Measurements from ENCODE around the gene ZNF609.

ZNF609 gene

DNA sequence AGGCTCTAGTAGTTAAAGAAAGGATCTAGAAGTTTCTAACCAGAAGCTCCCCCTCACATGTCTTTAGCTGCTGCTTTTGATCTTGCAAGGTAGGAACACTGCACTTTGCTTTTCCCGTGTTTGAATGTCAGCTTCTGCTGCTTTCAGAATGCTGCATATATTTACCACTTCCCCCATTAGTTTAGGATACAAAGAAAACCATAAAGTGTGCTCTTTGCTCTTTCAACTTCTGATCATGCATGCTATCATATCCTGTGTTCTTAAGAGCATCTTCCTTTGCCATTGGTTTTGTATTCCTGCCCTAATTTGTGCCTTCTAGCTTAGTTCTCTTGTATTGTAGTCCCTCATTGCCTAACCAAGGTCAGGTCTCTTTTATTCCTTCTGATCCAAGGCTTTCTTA is 43.3 kb downstream of the ZNF609 start:
- no peak for DNase-seq (ENCODE audit: low spot score)

GRCh38 chr15:64507293-64507802 is 47.0 kb downstream of the ZNF609 start:
- DNase-seq (ENCODE audit: low spot score), result peak; percentile 72

- DNase-seq (ENCODE audit: low spot score), result no peak
These were observed 47.5 kb downstream of the ZNF609 start for GRCh38 chr15:64507845-64508244.

GRCh38 chr15:64513823-64514222 is 53.4 kb downstream of the ZNF609 start:
- no peak for DNase-seq (ENCODE audit: low spot score)

- no peak for DNase-seq (ENCODE audit: low spot score)
These were observed 54.8 kb downstream of the ZNF609 start for GRCh38 chr15:64515196-64515595.

- no peak for DNase-seq (ENCODE audit: low spot score)
These were observed 55.4 kb downstream of the ZNF609 start for GRCh38 chr15:64515825-64516224.

- DNase-seq (ENCODE audit: low spot score), result no peak
These were observed 59.5 kb downstream of the ZNF609 start for GRCh38 chr15:64519897-64520296.

GRCh38 chr15:64521201-64521600 is 60.8 kb downstream of the ZNF609 start:
- DNase-seq (ENCODE audit: low spot score), result no peak

- peak; percentile 40 for DNase-seq (ENCODE audit: low spot score)
These were observed 61.4 kb downstream of the ZNF609 start for GRCh38 chr15:64521726-64522164.

- no peak for DNase-seq (ENCODE audit: low spot score)
These were observed 61.9 kb downstream of the ZNF609 start for GRCh38 chr15:64522226-64522823.

DNA sequence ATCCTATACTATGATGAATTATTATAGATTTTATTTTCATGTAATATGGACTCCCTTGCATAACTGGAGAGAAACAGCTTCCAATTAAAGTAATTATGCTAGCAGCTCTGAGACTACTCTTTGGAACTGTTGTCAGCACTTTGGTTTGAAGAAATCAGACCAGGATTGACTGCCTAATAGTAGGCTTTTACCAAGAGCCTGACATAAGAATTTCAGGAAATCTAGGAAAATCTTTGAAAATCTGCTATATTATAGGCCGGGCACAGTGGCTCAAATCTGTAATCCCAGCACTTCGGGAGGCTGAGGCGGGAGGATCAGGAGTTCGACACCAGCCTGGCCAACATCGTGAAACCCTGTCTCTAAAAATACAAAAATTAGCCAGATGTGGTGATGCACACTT is 62.9 kb downstream of the ZNF609 start:
- no peak for DNase-seq (ENCODE audit: low spot score)

GRCh38 chr15:64524778-64525177 is 64.4 kb downstream of the ZNF609 start:
- no peak for DNase-seq (ENCODE audit: low spot score)

DNA sequence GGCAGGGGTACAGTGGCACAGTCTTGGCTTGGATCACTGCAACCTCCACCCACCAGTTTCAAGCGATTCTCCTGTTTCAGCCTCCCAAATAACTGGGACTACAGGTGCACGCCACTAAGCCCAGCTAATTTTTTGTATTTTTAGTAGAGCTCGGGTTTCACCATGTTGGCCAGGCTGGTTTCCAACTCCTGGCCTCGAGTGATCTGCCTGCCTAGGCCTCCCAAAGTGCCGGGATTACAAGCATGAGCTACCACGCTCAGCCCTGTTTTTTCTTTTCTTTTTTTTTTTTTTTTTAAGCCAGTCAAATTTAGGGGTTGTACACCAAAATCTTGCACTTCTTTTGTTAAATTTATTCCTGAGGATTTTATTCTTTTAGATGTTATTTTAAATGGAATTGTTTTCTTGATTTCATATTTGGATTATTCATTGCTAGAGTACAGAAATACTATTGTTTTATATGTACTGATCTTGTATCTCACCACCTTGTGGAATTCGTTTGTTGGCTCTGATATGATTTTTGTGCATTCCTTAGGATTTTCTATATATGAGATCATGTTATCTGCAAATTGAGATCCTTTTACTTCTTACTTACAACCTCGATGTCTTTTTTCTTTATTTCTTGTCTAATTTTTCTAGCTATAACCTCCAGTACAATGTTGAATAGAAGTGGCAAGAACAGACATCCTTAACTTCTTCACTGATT is 65.6 kb downstream of the ZNF609 start:
- DNase-seq (ENCODE audit: low spot score), result no peak

- DNase-seq (ENCODE audit: low spot score), result peak; percentile 66
These were observed 67.0 kb downstream of the ZNF609 start for GRCh38 chr15:64527263-64527984.

DNA sequence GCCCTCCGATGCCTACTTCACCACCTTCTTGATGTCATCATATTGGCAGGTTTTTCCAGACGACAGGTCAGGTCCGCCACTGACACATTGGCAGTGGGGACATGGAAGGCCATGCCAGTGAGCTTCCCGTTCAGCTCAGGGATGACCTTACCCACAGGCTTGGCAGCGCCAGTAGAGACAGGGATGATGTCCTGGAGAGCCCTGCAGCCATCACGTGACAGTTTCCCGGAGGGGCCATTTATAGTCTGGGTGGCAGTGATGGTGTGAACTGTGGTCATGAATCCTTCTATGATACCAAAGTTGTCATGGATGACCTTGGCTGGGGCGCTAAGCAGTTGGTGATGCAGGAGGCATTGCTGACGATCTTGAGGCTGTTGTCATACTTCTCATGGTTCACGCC is 68.5 kb downstream of the ZNF609 start:
- no peak for DNase-seq (ENCODE audit: low spot score)

- DNase-seq (ENCODE audit: low spot score), result no peak
These were observed 70.1 kb downstream of the ZNF609 start for GRCh38 chr15:64530472-64530871.

GRCh38 chr15:64530918-64531317 is 70.5 kb downstream of the ZNF609 start:
- DNase-seq (ENCODE audit: low spot score), result no peak

DNA sequence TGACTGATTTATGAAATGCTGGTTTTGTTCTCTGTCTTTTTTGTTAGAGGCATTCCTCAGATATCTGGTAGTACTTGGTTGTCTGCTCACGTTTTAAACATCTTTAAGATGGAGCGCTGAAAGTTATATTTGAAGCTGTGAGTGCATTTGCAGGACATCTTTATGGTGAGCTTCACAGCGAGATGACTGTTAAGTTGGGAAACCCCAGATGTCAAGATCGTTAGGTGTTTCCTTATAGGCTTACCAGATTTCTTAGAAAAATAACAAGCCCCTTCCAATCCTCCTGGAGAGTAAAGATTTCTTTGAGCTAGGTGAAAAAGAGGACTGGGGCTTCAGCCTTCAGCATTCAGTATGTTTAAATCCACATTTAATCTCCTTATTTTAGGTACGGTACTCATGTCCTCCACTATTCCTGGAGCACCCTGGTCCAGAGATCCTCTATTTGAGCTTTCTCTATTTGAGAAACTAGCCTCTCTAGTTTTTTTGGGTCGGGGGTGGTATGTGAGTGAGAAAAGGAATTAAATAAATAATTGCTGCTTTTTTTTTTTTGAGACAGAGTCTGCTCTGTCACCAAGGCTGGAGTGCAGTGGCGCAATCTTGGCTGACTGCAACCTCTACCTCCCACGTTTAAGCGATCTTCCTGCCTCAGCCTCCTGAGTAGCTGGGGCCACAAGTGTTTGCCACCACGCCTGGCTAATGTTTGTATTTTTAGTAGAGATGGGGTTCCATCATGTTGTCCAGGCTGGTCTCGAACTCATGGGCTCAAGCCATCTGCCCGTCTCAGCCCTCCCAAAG is 72.3 kb downstream of the ZNF609 start:
- DNase-seq (ENCODE audit: low spot score), result no peak

- DNase-seq (ENCODE audit: low spot score), result no peak
These were observed 75.3 kb downstream of the ZNF609 start for GRCh38 chr15:64535460-64536243.

DNA sequence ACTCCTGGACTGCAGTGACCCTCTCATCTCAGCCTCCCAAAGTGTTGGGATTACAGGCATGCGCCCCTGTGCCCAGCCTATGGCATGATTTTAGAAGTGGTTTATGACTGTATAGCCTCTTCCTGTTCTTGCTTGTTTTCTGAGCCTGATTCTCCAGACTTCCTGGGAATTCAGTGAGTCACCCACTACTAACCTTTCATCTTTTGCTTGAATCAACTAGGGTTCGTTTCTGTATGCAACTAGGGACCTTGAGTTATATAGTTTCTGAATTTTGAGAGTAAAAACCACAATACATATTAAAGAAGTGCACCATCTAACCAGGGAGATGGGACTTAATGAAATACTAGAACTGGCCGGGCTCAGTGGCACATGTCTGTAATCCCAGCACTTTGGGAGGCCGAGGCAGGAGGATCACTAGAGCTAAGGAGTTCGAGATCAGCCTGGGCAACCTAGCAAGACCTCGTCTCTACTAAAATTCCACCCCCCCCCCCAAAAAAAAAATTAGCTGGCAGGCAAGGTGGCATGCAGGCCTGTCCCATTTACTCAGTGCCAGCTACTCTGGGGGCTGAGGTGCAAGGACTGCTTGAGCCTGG is 76.0 kb downstream of the ZNF609 start:
- peak; percentile 73 for DNase-seq (ENCODE audit: low spot score)

DNA sequence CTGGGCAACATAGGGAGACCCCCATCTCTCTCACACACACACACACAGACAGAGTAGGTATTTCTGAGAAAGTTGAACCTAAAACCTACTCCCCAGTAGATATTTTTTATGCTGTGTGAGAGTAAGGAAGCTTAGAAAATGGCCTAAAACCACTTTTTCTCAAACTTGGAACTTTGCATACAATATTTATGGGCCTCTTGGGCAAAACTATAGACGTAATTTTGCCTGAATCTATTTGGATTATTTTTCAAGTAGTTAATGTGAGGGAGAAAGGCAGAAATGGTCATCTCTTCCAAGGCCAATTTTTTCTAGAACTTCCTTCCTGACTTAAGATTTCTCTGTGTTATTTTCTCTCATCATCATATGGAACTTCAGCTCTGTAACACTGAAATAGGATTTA is 81.7 kb downstream of the ZNF609 start:
- DNase-seq (ENCODE audit: low spot score), result no peak

All from AG20443 (cell line).